HepG2 (cell line): ENCODE measurements around the gene SHISA7. TPM values are rescaled to one million over a fixed set of nuclear protein-coding genes. Genes with fewer than 3 reads are reported as not detected.

Experiments
- AKAP8 ChIP-seq: sonication (generic); formaldehyde crosslinking; IDR thresholded peaks from 2 replicates; pipeline ENCODE4 v1.5.1; 2020; ENCODE audit warnings: mild to moderate bottlenecking, missing genetic modification reagents
- GATA4 ChIP-seq: sonication (generic); IDR thresholded peaks from 2 replicates; pipeline ENCODE4 v1.6.1; 2016; ENCODE audit warnings: antibody characterized with exemption, low read depth, borderline replicate concordance
- IRF2 ChIP-seq: IDR thresholded peaks from 2 replicates; pipeline ENCODE4 v1.6.1; 2018; ENCODE audit warnings: missing genetic modification reagents, missing compliant biosample characterization
- JUN ChIP-seq: sonication (generic); formaldehyde crosslinking; IDR thresholded peaks from 2 replicates; pipeline ENCODE4 v1.4.0; 2020; ENCODE audit warnings: mild to moderate bottlenecking, missing genetic modification reagents
- POLR2A ChIP-seq, 2 experiments: IDR thresholded peaks; 2 replicates each; pipeline ENCODE4 v1.6.1; 2011; ENCODE audit warnings: low read depth in 2 of 2, low read length in 2 of 2, mild to moderate bottlenecking in 1 of 2, moderate library complexity in 1 of 2; ENCODE audit not compliant: insufficient read depth in 1 of 2
- PTBP1 ChIP-seq: fragments of 200-400 bp; formaldehyde crosslinking; IDR thresholded peaks from 2 replicates; pipeline ENCODE4 v1.6.1; 2018; ENCODE audit warnings: low read length, low read depth; ENCODE audit not compliant: poor library complexity, severe bottlenecking
- RAD51 ChIP-seq: fragments of 450-650 bp; IDR thresholded peaks from 2 replicates; pipeline ENCODE4 v1.6.1; 2016; ENCODE audit warnings: borderline replicate concordance
- SP1 ChIP-seq, 2 experiments: fragments of 450-650 bp in 1 of 2; sonication (generic) in 1 of 2; formaldehyde crosslinking in 1 of 2; IDR thresholded peaks; 2 replicates each; pipeline versions ENCODE4 v1.4.0 to v1.6.1; 2016 to 2020; ENCODE audit warnings: missing genetic modification reagents in 1 of 2
- TOE1 ChIP-seq: sonication (generic); formaldehyde crosslinking; IDR thresholded peaks from 2 replicates; pipeline ENCODE4 v1.4.0; 2020; ENCODE audit warnings: mild to moderate bottlenecking, missing genetic modification reagents
- ZC3H4 ChIP-seq: sonication (generic); formaldehyde crosslinking; IDR thresholded peaks from 2 replicates; pipeline ENCODE4 v1.4.0; 2020; ENCODE audit warnings: missing genetic modification reagents, borderline replicate concordance
- ZFP1 ChIP-seq: IDR thresholded peaks from 2 replicates; pipeline ENCODE4 v1.6.1; 2016
- ZFX ChIP-seq: sonication (generic); formaldehyde crosslinking; IDR thresholded peaks from 2 replicates; pipeline ENCODE4 v1.4.0; 2020; ENCODE audit warnings: mild to moderate bottlenecking, low read depth, missing genetic modification reagents, moderate library complexity
- ZNF329 ChIP-seq: sonication (generic); formaldehyde crosslinking; IDR thresholded peaks from 2 replicates; pipeline ENCODE4 v1.9.0; 2021; ENCODE audit warnings: low read depth, mild to moderate bottlenecking, missing genetic modification reagents
- ZNF343 ChIP-seq: sonication (generic); formaldehyde crosslinking; IDR thresholded peaks from 2 replicates; pipeline ENCODE4 v1.4.0; 2020; ENCODE audit warnings: mild to moderate bottlenecking, missing genetic modification reagents
- ZNF549 ChIP-seq: sonication (generic); formaldehyde crosslinking; IDR thresholded peaks from 2 replicates; pipeline ENCODE4 v1.5.0; 2020; ENCODE audit warnings: missing genetic modification reagents
- ZNF784 ChIP-seq: sonication (generic); formaldehyde crosslinking; IDR thresholded peaks from 2 replicates; pipeline ENCODE4 v1.5.1; 2020; ENCODE audit warnings: missing genetic modification reagents, mild to moderate bottlenecking, borderline replicate concordance
- ZSCAN21 ChIP-seq: sonication (generic); formaldehyde crosslinking; IDR thresholded peaks from 2 replicates; pipeline ENCODE4 v1.8.0; 2022; ENCODE audit warnings: mild to moderate bottlenecking, missing genetic modification reagents, moderate library complexity, borderline replicate concordance
- ZUFSP ChIP-seq: sonication (generic); formaldehyde crosslinking; IDR thresholded peaks from 2 replicates; pipeline ENCODE4 v1.9.0; 2021; ENCODE audit warnings: missing genetic modification reagents, mild to moderate bottlenecking, borderline replicate concordance
- polyA plus RNA-seq, 8 experiments: library from polyadenylated mRNA; depleted of rRNA in 3 of 8; stranded (reverse) in 7 of 8; unstranded in 1 of 8; fragments of >200 nt; fragmentation: Illumina TruSeq in 4 of 8; extraction: Trizol in 4 of 8; gene quantifications; 2 replicates each; pipeline versions ENCODE4 v1.2.1 to v1.2.3, GENCODE V29; 2011 to 2016; ENCODE audit warnings: low read depth in 4 of 8, missing spikeins in 1 of 8, mixed read lengths in 1 of 8; ENCODE audit not compliant: insufficient read depth in 1 of 8
- total RNA-seq, 5 experiments: library from RNA; depleted of rRNA; stranded (reverse); fragments of >200 nt; fragmentation: Illumina TruSeq; extraction: Trizol; gene quantifications; 2 replicates each; pipeline ENCODE4 v1.2.3, GENCODE V29; 2016; ENCODE audit warnings: low read depth in 1 of 5
- TF ChIP-seq, protein P1 (sequence below): IDR thresholded peaks from 2 replicates; pipeline ENCODE4 v1.6.1; 2012; ENCODE audit warnings: low read depth, low read length, improper control_type of control experiment
- TF ChIP-seq, protein P2 (sequence below): IDR thresholded peaks from 2 replicates; pipeline ENCODE4 v1.6.1; 2016; ENCODE audit warnings: missing biosample characterization, missing genetic modification reagents, low read depth
- TF ChIP-seq, protein P3 (sequence below): sonication (generic); formaldehyde crosslinking; IDR thresholded peaks from 2 replicates; pipeline ENCODE4 v1.5.0; 2020; ENCODE audit warnings: missing genetic modification reagents

The SHISA7 gene
- total and polyA plus RNA-seq, 2 of the 13 experiments (the other 11 are each of a cell fraction or from before 2014, with no cell fraction given), result not detected

DNA sequence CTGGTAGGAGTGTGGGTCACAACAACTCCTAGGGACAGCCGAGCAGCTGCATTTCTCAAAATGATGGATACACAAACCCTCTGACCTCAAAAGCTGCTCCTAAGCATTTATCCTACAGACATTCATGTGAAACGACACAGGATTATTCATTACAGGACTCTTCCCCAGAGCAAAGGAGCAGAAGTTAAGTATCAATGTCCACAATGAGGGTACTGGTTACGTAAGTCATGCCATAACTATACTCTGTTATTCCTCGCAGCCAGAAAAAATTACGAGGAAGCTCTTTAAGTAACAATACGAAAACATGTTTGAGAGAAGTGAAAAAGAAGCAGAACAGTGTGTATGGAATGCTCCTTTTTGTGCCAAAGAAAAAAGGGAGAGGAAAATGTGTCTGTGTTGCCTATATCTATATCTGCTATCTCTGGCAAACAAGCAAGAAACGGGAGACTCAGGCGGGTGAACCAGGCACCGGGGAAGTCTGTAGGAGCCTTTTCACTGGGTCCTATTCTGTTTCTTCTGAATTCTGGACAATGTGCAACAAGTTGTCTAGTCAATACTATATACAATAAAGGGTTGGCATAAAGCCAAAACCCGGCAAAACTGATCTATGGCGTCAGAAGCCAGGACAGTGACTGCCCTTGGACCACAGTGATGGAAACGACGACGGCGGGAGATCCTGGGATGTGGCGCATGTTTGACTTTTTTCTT, 17.0 kb upstream of the SHISA7 start (continued):
- TF ChIP-seq AKAP8, result 0 out of 2 replicates have a peak, but pooled peaks have one; percentile 5
- no peak for TF ChIP-seq RAD51
- TF ChIP-seq JUN (CRISPR knock-in tag), result no peak
- TF ChIP-seq ZSCAN21 (CRISPR knock-in tag), result no peak
- TF ChIP-seq PTBP1, result no peak
- TF ChIP-seq ZNF329 (CRISPR knock-in tag), result no peak
- TF ChIP-seq, protein P1, sequence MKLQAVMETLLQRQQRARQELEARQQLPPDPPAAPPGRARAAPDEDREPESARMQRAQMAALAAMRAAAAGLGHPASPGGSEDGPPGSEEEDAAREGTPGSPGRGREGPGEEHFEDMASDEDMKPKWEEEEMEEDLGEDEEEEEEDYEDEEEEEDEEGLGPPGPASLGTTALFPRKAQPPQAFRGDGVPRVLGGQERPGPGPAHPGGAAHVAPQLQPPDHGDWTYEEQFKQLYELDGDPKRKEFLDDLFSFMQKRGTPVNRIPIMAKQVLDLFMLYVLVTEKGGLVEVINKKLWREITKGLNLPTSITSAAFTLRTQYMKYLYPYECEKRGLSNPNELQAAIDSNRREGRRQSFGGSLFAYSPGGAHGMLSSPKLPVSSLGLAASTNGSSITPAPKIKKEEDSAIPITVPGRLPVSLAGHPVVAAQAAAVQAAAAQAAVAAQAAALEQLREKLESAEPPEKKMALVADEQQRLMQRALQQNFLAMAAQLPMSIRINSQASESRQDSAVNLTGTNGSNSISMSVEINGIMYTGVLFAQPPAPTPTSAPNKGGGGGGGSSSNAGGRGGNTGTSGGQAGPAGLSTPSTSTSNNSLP, result no peak
- TF ChIP-seq ZUFSP (CRISPR knock-in tag), result no peak
- TF ChIP-seq ZNF343 (CRISPR knock-in tag), result peak; percentile 21; the same call in 1 of the 2 replicates
- 0 out of 2 replicates have a peak, but pooled peaks have one; percentile 38 for TF ChIP-seq TOE1
- TF ChIP-seq ZFX (CRISPR knock-in tag), result 0 out of 2 replicates have a peak, but pooled peaks have one; percentile 44
- TF ChIP-seq GATA4, result no peak
- no peak for TF ChIP-seq SP1 (IDR thresholded peaks at IDR 0.05)
- TF ChIP-seq SP1 (CRISPR knock-in tag; IDR thresholded peaks at IDR 0.05), result no peak
- no peak for TF ChIP-seq ZNF784 (CRISPR knock-in tag)
- TF ChIP-seq, protein P2, sequence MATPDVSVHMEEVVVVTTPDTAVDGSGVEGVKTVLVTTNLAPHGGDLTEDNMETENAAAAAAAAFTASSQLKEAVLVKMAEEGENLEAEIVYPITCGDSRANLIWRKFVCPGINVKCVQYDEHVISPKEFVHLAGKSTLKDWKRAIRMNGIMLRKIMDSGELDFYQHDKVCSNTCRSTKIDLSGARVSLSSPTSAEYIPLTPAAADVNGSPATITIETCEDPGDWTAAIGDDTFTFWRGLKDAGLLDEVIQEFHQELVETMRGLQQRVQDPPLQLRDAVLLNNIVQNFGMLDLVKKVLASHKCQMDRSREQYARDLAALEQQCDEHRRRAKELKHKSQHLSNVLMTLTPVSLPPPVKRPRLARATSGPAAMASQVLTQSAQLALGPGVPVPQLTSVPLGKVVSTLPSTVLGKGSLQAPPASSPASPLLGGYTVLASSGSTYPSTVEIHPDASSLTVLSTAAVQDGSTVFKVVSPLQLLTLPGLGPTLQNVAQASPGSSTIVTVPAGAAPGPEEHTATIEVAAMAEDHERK (CRISPR knock-in tag), result no peak
- 0 out of 2 replicates have a peak, but pooled peaks have one; percentile 35 for TF ChIP-seq IRF2 (CRISPR knock-in tag)
- no peak for TF ChIP-seq ZFP1 (CRISPR knock-in tag)
- TF ChIP-seq ZC3H4 (CRISPR knock-in tag), result 0 out of 2 replicates have a peak, but pooled peaks have one; percentile 23
- TF ChIP-seq ZNF549 (CRISPR knock-in tag), result no peak
- TF ChIP-seq POLR2A (IDR thresholded peaks at IDR 0.05; ENCODE audit: insufficient read depth in 1 of 2, low read depth in 2 of 2, low read length in 2 of 2), result peak in 1 of 2 experiments; percentile 25; a peak in 1 of 4 replicates
- TF ChIP-seq, protein P3, sequence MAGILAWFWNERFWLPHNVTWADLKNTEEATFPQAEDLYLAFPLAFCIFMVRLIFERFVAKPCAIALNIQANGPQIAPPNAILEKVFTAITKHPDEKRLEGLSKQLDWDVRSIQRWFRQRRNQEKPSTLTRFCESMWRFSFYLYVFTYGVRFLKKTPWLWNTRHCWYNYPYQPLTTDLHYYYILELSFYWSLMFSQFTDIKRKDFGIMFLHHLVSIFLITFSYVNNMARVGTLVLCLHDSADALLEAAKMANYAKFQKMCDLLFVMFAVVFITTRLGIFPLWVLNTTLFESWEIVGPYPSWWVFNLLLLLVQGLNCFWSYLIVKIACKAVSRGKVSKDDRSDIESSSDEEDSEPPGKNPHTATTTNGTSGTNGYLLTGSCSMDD (CRISPR knock-in tag), result no peak
